H1 (cell line): ENCODE data around the gene UBR1. TPM values are rescaled to one million over a fixed set of nuclear protein-coding genes. Genes with fewer than 3 reads are reported as not detected.
"Not testable (repeated sequence)": the region's sequence is repeated elsewhere in the genome, so short reads cannot be mapped to it uniquely, and the experiment has no call there.

Experiments
- CTCF ChIA-PET: fragments of 300-600 bp; sonication (Branson Sonifier 250); formaldehyde crosslinking; loops from one replicate; lab custom pipeline; 2021; ENCODE audit not compliant: partially characterized antibody; lab: Charles Lee
- POLR2A ChIA-PET: fragments of 300-600 bp; sonication (Branson Sonifier 250); formaldehyde crosslinking; loops from one replicate; lab custom pipeline; 2021; ENCODE audit warnings: inconsistent platforms; ENCODE audit not compliant: partially characterized antibody; lab: Charles Lee
- DNase-seq, 2 experiments: peaks; one replicate each; pipeline versions ENCODE4 v3.0.0 to v3.0.0-alpha.2; 2010 to 2022; ENCODE audit warnings: low spot score in 2 of 2, low read depth in 1 of 2, mixed read lengths in 1 of 2
- FAIRE-seq: peaks from 2 replicates; lab custom pipeline; 2011; peaks lifted over from hg19 to GRCh38; lab: Jason Lieb, UNC
- H2AFZ ChIP-seq: 2 replicates; pipeline ENCODE4 v1.8.1; 2012; ENCODE audit warnings: low read length, inconsistent platforms
- H2AK5ac ChIP-seq: 2 replicates; pipeline ENCODE4 v1.6.1; 2013; ENCODE audit warnings: low read depth, low read length
- H2BK120ac ChIP-seq: replicated peaks from 2 replicates; pipeline ENCODE3; 2013; ENCODE audit warnings: low read depth, low read length, inconsistent platforms
- H2BK12ac ChIP-seq: 2 replicates; pipeline ENCODE4 v1.6.1; 2013; ENCODE audit warnings: low read depth, low read length
- H2BK15ac ChIP-seq: 2 replicates; pipeline ENCODE4 v1.6.1; 2013; ENCODE audit warnings: low read length
- H2BK20ac ChIP-seq: 2 replicates; pipeline ENCODE4 v1.6.1; 2013; ENCODE audit warnings: low read length
- H2BK5ac ChIP-seq: 2 replicates; pipeline ENCODE4 v1.6.1; 2013; ENCODE audit warnings: low read depth, low read length
- H3K14ac ChIP-seq: 2 replicates; pipeline ENCODE4 v1.6.1; 2013; ENCODE audit warnings: inconsistent platforms; ENCODE audit not compliant: insufficient read length
- H3K18ac ChIP-seq: 2 replicates; pipeline ENCODE4 v1.6.1; 2013; ENCODE audit warnings: low read length; ENCODE audit errors: extremely low read depth
- H3K23ac ChIP-seq: 2 replicates; pipeline ENCODE4 v1.6.1; 2013; ENCODE audit warnings: inconsistent platforms; ENCODE audit not compliant: insufficient read length
- H3K23me2 ChIP-seq: 2 replicates; pipeline ENCODE4 v1.6.1; 2013; ENCODE audit warnings: low read depth, low read length
- H3K27ac ChIP-seq: 2 replicates; pipeline ENCODE4 v1.6.1; 2011; ENCODE audit warnings: low read depth, low read length, inconsistent platforms
- H3K27me3 ChIP-seq, 4 experiments: replicated peaks in 1 of 4; 1 replicate in 1 of 4; 2 replicates in 3 of 4; pipeline versions ENCODE4 v1.6.1 to v1.8.1; 2011 to 2013; ENCODE audit warnings: low read length in 3 of 4, mild to moderate bottlenecking in 3 of 4, inconsistent platforms in 2 of 4, mixed read lengths in 2 of 4, moderate library complexity in 1 of 4; ENCODE audit not compliant: control insufficient read depth in 3 of 4, insufficient read depth in 3 of 4; ENCODE audit errors: extremely low read depth in 1 of 4
- H3K36me3 ChIP-seq, 4 experiments: 2 replicates each; pipeline versions ENCODE4 v1.6.1 to v1.8.1; 2011 to 2013; ENCODE audit warnings: mild to moderate bottlenecking in 4 of 4, low read length in 3 of 4, moderate library complexity in 2 of 4, control low read depth in 1 of 4, inconsistent platforms in 1 of 4; ENCODE audit not compliant: insufficient read depth in 4 of 4, control insufficient read depth in 2 of 4
- H3K4ac ChIP-seq: replicated peaks from 2 replicates; pipeline ENCODE3; 2013; ENCODE audit warnings: low read length, low read depth, mixed read lengths, inconsistent platforms; ENCODE audit not compliant: insufficient read length
- H3K4me1 ChIP-seq, 4 experiments: replicated peaks in 1 of 4; 1 replicate in 1 of 4; 2 replicates in 3 of 4; pipeline versions ENCODE4 v1.6.1 to v1.8.1; 2011 to 2013; ENCODE audit warnings: low read length in 3 of 4, inconsistent platforms in 2 of 4, mixed read lengths in 1 of 4; ENCODE audit not compliant: insufficient read depth in 4 of 4, control insufficient read depth in 3 of 4
- H3K4me2 ChIP-seq, 2 experiments: 2 replicates each; pipeline versions ENCODE4 v1.6.1 to v1.8.1; 2011 to 2013; ENCODE audit warnings: low read depth in 2 of 2, low read length in 2 of 2, control low read depth in 1 of 2, inconsistent platforms in 1 of 2, mild to moderate bottlenecking in 1 of 2; ENCODE audit not compliant: insufficient read depth in 1 of 2
- H3K4me3 ChIP-seq, 4 experiments: fragments of 200-600, 300-600 bp in 1 of 4; sonication (generic), shearing (Covaris generic), sonication (Bioruptor Twin) in 1 of 4; 2 replicates each; pipeline versions ENCODE4 v1.5.1 to v1.8.1; 2011 to 2016; ENCODE audit warnings: low read length in 4 of 4, low read depth in 3 of 4, control low read depth in 2 of 4, inconsistent platforms in 2 of 4, mild to moderate bottlenecking in 2 of 4, mixed read lengths in 1 of 4, moderate library complexity in 1 of 4; ENCODE audit not compliant: insufficient read depth in 2 of 4; ENCODE audit errors: extremely low read depth in 1 of 4
- H3K56ac ChIP-seq: replicated peaks from 2 replicates; pipeline ENCODE3; 2013; ENCODE audit warnings: low read depth, mild to moderate bottlenecking, mixed read lengths, low read length, inconsistent platforms; ENCODE audit not compliant: insufficient read length
- H3K79me1 ChIP-seq: 2 replicates; pipeline ENCODE4 v1.6.1; 2013; ENCODE audit warnings: low read depth, low read length, control low read depth
- H3K79me2 ChIP-seq, 2 experiments: 2 replicates each; pipeline versions ENCODE4 v1.6.1 to v1.8.1; 2012 to 2013; ENCODE audit warnings: low read length in 2 of 2, mild to moderate bottlenecking in 2 of 2, inconsistent platforms in 1 of 2; ENCODE audit not compliant: insufficient read depth in 2 of 2, control insufficient read depth in 1 of 2
- H3K9ac ChIP-seq, 4 experiments: replicated peaks in 1 of 4; 1 replicate in 1 of 4; 2 replicates in 3 of 4; pipeline versions ENCODE4 v1.6.1 to v1.8.1; 2011 to 2013; ENCODE audit warnings: low read depth in 3 of 4, low read length in 3 of 4, control low read depth in 2 of 4, mild to moderate bottlenecking in 2 of 4, moderate library complexity in 2 of 4, inconsistent platforms in 1 of 4; ENCODE audit errors: extremely low read depth in 1 of 4
- H3K9me3 ChIP-seq, 2 experiments: 2 replicates each; pipeline versions ENCODE4 v1.6.1 to v1.8.1; 2012 to 2013; ENCODE audit warnings: mild to moderate bottlenecking in 2 of 2, moderate library complexity in 2 of 2, control low read depth in 1 of 2, inconsistent platforms in 1 of 2, low read depth in 1 of 2, low read length in 1 of 2, mixed read lengths in 1 of 2; ENCODE audit not compliant: insufficient read depth in 2 of 2
- H4K20me1 ChIP-seq, 2 experiments: replicated peaks in 1 of 2; 2 replicates each; pipeline versions ENCODE3 to v1.8.1; 2011 to 2013; ENCODE audit warnings: inconsistent platforms in 2 of 2, low read length in 2 of 2, mild to moderate bottlenecking in 1 of 2; ENCODE audit not compliant: insufficient read depth in 2 of 2, control insufficient read depth in 1 of 2
- H4K5ac ChIP-seq: 2 replicates; pipeline ENCODE4 v1.6.1; 2013; ENCODE audit warnings: low read length, low read depth, mixed read lengths, inconsistent platforms; ENCODE audit not compliant: insufficient read length
- H4K8ac ChIP-seq: 2 replicates; pipeline ENCODE4 v1.8.0; 2013; ENCODE audit warnings: mild to moderate bottlenecking, moderate library complexity, low read length, inconsistent platforms; ENCODE audit not compliant: insufficient read depth; ENCODE audit errors: extremely low read depth
- H4K91ac ChIP-seq: replicated peaks from 2 replicates; pipeline ENCODE3; 2013; ENCODE audit warnings: low read length, mixed read lengths, inconsistent platforms; ENCODE audit not compliant: insufficient read length
- WGBS, 2 experiments: shearing (Covaris generic) in 1 of 2; methylation state at CpG; one replicate each; pipeline versions ENCODE4 v1.1.6 to v1.1.7; 2013 to 2015; ENCODE audit warnings: low lambda C conversion rate in 2 of 2, mixed read lengths in 2 of 2, inconsistent platforms in 1 of 2, low coverage in 1 of 2, missing lambda C conversion rate in 1 of 2; ENCODE audit not compliant: insufficient replicate concordance in 2 of 2, insufficient coverage in 1 of 2, insufficient read length in 1 of 2; ENCODE audit errors: extremely low coverage in 1 of 2, missing lambda C conversion rate in 1 of 2; 5-methylcytosine and 5-hydroxymethylcytosine counted together
- polyA plus RNA-seq, 7 experiments: library from polyadenylated mRNA; depleted of rRNA in 3 of 7; stranded (reverse) in 5 of 7; unstranded in 2 of 7; fragments of >200 nt in 5 of 7; fragments of 200-250 nt in 2 of 7; gene quantifications; 1 replicate in 5 of 7; 2 replicates in 1 of 7; 4 replicates in 1 of 7; pipeline versions ENCODE4 v1.2.1 to v1.2.3, GENCODE V29; 2011 to 2013; ENCODE audit warnings: missing spikeins in 2 of 7, mixed read lengths in 2 of 7
- total RNA-seq: library from RNA; stranded (reverse); fragmentation: NEBNext Ultra II Directional; extraction: Animal tissue kit (Norgen Biotek cat#: 25700); gene quantifications from 2 replicates; pipeline ENCODE4 v1.2.1, GENCODE V29; 2021

Gene UBR1
- total and polyA plus RNA-seq, 2 of the 8 experiments (the other 6 are each of a cell fraction or from before 2014, with no cell fraction given): 3.7 to 18.7 TPM

GRCh38 chr15:43014671-43015070 is 91.2 kb downstream of the UBR1 start:
- H2AFZ ChIP-seq, H3K79me2 ChIP-seq, H3K4me1 ChIP-seq, CTCF ChIA-PET, H3K23ac ChIP-seq, H3K14ac ChIP-seq, H3K4ac ChIP-seq, H4K20me1 ChIP-seq, H3K18ac ChIP-seq, H3K4me3 ChIP-seq, H2AK5ac ChIP-seq, H3K56ac ChIP-seq, H2BK20ac ChIP-seq, H2BK15ac ChIP-seq, H4K5ac ChIP-seq, POLR2A ChIA-PET, DNase-seq, FAIRE-seq, H2BK12ac ChIP-seq, H4K91ac ChIP-seq, H3K79me1 ChIP-seq, H3K9me3 ChIP-seq, H2BK5ac ChIP-seq, H3K23me2 ChIP-seq, H3K27me3 ChIP-seq, H3K27ac ChIP-seq, H4K8ac ChIP-seq, H3K9ac ChIP-seq, H3K4me2 ChIP-seq, H2BK120ac ChIP-seq: not testable (repeated sequence)
- WGBS, 2 experiments: 100% methylated on average over 1 of the region's 31 CpGs; no CpG with 5 or more reads in 1 of the 2 experiments
- H3K36me3 ChIP-seq: peaks cover 0 to 24% (median 9%) of the 10 kb centered on the region in 4 experiments; a peak in 3 of 8 replicates
